Stimulated activated CD8-positive, alpha-beta memory T cell treated with anti-CD3 and anti-CD28 coated beads, Interleukin-12 subunit alpha, Interleukin-12 subunit beta, amount 100 ng/mL, for 1 hour (primary cell): ENCODE results near the gene SUB1.
"Not testable (repeated sequence)": the region's sequence is repeated elsewhere in the genome, so short reads cannot be mapped to it uniquely, and the experiment has no call there.

Experiments used
- DNase-seq: peaks from one replicate; pipeline ENCODE4 v3.0.0-alpha.2; 2020; ENCODE audit warnings: low read depth

The SUB1 gene

DNA sequence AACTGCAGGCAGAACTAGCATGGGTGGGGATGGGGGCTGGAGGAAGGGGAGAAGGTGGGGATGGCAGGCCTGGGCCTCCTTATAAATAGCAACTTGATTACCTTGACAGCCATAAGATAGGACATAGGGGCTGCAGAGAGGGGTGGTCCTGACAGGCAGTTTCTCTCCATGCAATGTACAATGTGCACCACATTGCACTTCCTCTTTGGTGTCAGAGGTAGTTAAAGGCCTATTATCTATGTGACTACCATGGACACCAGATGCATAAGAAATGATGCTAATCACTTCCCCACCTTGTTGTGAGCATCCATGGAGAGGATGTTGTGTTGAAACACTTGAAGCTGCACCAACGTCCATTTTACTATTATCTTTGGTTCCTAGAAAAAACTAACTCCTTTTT is 20.2 kb upstream of the SUB1 start:
- no peak for DNase-seq

DNA sequence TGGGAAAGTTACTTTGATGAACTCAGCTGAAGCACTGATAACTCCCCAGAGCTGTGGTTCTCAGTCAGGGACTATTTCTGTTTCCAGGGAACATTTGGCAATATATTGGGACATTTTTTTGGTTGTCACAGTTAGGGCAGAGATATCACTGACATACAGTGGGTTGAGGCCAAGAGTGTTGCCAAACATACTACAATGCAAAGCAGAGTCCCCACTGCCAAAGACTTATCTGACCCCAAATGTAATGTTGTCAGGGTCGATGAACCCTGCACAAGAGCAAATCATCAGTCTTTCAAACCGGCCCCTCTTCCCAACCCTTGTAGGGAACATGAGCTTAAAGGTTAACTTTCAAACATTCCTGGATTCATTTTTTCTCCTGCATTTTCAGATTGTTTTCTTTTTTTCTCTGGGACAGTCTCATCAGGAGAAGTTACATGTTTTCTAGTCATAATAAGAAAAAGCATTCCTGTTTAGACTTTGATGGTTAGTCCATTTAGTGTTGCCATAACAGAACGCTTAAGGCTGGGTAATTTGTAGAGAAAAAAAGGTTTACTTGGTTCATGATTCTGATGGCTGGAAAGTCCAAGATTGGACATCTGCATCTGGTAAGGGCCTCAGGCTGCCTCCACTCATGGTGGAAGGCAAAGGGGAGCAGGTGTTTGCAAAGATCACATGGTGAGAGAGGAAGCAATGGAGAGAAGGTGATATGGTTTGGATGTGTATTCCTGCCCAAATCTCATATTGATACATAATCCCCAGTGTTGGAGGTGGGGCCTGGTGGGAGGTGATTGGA is 18.8 kb upstream of the SUB1 start:
- no peak for DNase-seq

DNA sequence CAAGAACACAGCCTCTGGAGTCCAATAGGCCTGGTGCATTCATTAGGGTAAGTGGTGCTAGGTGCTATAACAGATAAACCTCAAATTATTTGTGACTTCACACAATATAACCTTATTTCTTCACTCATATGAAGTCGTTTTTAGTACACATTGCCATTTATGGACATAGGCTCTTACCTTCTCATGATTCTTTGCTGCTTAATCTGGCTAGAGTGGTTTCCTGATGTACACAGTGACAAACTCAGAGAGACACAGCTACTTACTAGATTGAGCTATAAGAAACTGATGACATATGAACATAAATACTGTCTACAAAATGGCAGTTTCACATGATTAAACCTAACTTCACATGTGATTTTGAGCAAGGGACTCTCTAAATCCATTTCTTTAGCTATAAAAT is 14.2 kb upstream of the SUB1 start:
- no peak for DNase-seq

DNA sequence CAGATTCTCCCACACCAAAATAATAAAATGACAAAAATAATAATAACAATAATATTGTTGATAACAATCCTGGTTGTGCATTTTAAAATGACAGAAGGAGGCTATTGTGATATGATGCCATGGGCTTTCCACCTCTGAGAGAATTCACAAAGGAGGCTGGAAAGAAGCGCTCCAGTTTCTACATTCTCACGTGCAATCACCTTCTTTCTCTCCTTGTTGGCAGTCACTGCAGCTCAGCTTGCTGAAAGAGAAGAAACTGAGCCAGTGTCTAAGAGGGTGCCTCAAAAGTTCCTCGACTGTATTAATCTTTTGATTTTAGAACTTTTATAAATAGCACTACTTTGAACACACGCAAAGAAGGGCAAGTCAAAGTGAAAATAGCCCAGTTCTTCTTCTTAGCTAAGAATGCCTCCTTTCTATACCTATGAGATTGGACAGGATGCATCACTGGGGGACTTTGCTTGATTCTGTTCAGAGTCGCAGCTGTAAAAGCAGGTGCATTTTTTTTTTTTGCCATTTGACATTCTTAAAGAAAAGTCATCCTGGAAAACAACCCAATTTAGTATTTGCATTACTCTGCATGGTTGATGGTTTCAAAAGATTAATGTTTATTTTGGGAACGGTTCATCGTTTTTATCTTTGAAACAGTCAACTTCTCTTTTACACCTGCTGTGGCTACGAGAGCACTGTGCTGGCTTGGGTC is 12.4 kb upstream of the SUB1 start:
- DNase-seq: no peak

DNA sequence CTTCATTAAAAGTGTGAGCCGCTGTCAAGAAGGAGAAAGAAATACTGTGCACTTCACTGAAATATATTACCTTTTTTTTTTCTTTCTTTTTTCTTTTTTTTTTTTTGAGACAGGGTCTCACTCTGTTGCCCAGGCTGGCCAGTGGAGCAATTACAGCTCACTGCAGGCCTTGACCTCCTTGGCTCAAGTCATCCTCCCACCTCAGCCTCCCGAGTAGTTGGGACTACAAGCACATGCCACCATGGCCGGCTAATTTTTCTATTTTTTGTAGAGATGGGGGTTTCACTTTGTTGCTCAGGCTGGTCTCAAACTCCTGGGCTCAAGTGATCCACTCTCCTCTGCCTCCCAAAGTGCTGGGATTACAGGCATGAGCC is 11.9 kb upstream of the SUB1 start:
- DNase-seq: not testable (repeated sequence)

DNA sequence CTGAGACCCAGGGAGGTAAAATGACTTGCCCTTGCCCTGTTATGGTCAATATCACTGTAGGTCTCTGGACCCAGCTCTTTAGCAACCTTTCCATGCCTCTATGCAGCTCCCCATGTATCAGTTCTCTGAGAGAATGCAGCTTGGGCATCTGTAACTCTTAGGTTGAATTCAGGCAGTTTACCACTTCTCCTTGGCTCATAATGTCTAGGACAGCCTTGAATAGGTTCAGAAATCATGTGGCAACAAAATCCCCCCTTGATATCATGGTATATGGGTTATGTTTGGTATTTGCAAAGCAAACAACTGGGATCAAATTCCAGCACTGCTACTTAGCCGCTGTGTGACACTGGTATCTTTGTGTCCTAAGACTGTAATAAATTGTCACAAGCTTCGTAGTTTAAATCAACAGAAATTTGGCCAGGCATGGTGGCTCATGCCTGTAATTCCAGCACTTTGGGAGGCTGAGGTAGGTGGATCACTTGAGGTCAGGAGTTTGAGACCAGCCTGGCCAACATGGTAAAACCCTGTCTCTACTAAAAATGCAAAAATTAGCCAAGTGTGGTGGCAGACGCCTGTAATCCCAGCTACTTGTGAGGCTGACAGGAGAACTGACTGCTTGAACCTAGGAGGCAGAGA is 10.7 kb upstream of the SUB1 start:
- no peak for DNase-seq

DNA sequence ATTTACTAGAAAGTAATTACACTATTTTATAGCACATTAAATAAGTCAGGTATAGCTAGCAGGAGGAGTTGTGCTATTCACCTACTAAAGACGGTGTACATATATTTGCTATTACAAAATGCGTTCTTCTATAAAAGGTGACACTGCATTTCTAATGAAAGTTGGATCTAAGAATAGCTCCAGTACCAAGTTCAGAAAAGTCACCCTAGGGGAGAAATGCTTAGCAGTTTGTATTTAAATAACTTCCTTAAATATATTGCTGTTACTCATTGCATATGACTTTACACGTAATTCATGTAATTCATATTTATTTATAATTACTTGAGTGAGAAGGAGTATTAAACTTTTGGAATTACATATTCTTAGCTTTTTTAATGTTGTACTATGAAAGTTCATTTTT is 7.0 kb upstream of the SUB1 start:
- no peak for DNase-seq

DNA sequence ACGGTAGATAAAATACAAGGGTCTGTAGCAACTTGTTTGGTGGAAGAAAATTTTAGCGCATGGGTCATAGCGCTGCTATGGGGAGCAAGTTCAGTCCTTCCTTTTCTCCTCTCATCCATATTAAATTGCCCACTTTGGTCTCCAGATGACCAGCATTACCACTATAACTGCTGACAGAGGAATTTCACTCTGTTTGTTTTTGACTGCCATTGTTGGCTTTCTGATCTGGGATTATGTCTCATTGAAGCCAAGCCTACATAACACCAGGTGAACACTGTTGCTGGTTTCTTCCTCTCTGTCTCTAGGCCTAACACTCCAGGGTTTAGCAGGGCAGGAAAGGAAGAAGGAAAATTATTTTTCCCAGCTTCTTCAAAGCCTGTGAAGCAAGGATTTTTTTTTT is 6.6 kb upstream of the SUB1 start:
- no peak for DNase-seq

DNA sequence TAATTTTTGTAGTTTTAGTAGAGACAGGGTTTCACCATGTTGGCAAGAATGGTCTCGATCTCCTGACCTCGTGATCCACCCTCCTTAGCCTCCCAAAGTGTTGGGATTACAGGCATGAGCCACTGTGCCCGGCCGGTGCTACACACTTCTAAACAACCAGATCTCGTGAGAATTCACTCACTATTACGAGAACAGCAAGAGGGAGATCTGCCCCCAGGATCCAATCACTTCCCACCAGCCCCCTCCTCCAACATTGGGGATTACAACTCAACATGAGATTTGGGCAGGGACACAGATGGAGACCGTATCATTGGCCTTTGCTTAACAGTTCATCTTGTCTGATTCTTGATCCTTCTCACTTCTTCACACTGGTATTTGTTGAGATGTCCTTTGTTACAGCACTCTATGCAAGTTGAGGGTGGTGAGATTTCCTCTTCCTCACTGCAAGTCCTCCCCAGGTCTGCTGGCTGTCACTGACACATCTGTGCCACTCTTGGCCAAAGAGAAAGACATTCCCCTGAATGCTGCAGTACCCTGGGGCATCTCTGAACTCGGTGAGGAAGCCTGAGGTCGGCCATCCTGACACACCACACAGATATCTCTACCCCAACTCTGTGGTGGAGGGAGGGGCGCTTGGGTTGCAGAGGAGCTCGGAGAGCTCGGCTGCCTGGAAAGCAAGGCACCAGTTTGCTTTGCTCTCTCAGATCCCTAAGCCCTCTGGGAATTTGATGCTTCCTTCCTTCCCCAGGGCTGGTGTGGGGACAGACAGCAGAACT is 4.2 kb upstream of the SUB1 start:
- no peak for DNase-seq

DNA sequence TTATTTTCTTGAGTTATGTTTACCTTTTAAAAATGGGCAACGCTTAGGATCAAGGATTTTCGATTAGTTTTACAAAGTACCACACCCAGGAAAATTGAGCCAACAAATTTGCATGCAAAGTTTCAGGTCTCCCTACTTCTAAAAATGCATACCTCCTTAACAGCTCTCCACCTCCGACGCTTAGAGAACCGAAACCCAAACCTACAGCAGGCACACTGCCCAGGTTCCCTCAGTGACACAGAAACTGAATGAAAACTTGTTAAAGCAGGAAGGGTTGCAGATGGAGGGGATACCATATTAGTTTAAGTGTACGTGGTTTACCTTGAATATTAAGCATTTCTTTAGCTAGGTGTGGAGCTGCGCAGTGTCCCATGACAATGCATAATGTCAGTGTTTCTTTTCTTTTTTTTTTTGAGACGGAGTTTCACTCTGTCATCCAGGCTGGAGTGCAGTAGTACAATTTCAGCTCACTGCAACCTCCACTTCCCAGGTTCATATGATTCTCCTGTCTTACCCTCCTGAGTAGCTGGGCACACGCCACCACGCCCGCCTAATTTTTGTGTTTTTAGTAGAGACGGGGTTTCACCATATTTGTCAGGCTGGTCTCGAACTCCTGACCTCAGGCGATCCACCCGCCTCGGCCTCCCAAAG is 1.6 kb upstream of the SUB1 start:
- DNase-seq: no peak

DNA sequence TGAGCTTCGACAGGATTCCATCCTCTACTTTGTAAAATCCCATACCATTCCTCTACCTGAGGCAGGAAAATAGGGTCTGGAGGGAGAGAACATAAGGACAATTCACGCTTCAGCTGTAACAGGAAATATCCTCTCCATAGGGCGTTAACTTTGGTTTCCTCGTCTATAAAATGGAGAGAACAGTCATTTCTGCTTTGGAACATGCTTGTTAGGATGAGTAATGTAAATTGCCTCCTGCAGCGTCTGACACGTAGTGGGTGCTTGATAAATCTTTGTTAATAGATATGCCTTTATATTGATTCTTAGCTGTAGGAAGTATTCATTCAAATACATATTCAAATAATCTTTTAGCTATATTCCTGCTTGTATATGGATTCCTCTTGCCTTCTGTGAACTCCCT is 711 bp upstream of the SUB1 start:
- DNase-seq: no peak

DNA sequence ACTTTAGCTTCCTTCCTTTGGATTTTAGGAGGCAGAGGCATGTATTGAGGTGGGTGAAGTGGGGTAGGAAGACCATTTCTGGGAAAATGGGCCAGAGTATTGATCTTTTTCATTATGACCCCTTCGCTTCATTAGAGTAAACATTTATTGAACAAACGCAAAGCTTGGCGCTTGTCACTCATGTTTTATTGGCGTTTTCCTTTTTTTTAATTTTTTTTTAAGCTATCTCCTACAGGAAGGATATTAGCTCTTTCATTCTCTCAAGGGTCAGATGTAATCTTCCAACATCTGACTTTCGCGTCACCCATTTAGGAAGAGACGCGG is 273 bp upstream of the SUB1 start:
- DNase-seq: no peak

DNA sequence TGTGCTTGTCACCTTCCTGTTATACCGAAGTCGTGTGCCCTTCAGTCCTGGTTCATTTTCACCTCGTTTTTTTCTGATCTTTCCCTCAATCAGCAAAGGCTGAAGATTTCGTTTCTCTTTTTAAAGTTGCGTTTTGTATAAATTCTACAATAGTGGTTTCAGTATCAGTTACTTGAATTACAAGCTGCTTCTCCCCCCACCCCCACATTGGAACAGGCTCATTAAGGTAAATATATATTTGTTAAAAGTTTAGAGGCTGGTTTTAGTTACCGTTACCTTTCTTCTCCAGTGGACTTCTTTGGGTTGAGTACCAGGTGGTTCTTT is 881 bp downstream of the SUB1 start:
- DNase-seq: no peak

DNA sequence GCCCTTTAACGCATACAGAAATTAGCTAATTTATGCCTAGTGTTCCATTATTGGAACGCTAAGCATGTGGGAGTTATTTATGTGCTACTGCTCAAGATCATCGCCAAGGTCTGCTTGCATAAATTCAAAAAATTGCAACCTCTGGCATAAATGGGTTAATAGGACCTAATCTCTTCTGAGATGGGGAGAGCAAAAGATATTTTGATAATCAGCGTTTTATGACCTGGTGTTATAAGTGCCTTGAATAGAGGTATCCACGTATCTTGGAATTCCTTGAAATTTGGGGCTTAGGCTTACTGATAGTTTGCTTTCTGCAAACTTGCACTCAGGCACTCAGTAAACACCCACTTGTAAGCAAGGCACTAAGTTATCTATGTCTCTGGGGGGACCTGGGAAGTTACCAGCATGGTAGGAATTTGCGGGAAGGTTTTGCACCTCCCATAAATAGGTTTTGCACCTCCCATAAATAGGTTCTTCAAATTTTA is 1.8 kb downstream of the SUB1 start:
- no peak for DNase-seq

DNA sequence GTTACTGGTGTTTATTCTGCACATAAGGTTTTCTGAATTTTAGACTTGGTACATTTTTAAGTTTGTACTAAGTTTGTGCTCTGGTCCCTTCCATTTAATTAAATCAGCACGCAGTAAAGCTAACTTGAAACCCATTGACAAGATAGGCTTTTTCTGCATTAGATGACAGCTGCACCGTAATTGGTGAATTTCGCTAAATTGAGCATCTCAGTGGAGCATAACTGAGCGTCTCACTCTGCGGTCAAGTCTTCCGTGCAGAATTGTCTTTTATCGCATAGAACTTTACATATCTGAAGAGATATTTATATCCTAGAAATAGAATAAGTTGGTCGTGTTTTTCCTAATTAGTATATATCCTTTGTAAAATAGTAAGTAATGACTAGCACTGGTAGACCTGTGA is 4.1 kb downstream of the SUB1 start:
- DNase-seq: no peak

DNA sequence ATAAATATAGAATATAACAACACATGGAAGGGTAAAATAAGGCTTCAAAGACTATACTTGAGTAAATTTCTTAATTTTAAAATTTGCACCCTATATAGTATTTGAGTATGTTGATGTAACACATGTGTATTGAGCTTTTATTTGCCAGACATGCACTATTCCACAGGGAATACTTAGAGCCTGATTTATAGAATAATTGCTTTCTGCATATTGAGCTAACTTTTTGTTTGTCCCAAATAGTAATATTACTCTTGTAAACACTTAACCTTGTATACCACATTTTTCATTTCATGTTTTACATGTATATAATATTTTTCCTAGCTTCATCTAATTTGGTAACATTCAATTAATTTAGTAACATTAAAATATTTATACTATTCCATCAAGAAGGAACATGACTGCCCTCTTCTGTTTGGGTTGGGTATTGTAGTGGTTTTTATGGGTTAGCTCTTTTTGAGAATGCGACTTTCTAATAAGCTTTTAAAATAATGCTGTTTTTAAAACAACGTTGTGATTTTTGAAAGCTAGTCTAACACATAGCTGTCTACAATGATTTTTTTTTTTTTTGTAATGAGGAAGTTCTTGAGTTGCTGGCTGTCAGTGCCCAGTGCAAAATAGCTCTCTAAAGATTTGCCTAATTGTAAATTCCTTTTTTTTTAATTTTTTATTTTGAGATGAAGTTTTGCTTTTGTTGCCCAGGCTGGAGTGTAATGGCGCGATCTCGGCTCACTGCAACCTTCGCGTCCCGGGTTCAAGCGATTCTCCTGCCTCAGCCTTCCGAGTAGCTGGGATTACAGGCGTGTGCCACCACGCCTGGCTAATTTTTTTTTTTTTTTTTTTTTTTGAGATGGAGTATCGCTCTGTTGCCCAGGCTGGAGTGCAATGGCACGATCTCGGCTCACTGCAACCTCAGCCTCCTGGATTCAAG is 4.8 kb downstream of the SUB1 start:
- DNase-seq: no peak

DNA sequence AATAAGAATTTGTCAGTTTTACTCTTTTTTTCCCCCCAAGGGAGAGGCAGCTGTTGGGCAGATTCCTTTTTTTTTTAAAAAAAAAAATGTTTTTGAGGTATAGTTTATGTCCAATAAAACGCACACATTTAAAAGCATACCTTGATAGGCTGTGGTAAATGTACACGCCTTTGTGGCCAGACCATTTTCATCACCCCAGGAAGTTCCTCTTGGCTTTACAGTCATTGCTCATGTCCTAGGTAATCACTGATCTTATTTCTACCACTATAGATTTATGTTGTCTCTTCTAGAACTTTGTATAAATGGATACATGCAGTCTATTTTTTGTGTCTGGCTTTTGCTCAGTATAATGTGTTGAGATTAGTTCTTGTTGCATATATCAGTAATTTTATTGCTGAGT is 9.8 kb downstream of the SUB1 start:
- no peak for DNase-seq

DNA sequence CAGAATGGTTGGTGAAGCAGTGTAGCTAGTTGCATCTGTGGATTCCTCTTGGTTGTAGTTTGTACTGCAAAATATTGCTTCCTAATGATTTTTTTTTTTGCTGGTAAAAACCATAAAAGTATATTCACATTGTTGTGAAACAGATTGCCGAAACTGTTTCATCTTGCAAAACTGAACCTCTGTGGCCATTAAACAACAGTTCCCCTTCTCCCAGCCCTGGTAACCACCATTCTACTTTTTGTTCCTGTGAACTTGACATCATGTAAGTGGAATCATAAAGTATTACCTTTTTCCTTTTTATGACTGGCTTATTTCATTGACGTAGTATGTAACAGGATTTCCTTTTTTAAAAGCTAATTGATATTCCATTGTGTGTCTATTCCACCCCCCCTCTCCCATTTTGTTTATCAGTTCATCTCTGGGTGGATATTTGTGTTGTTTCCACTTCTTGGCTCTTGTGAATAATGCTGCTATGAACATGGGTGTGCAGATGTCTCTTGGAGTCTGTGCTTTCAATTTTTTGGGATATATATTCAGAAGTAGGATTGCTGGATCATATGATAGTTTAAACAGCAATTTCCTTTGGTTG is 11.8 kb downstream of the SUB1 start:
- no peak for DNase-seq

DNA sequence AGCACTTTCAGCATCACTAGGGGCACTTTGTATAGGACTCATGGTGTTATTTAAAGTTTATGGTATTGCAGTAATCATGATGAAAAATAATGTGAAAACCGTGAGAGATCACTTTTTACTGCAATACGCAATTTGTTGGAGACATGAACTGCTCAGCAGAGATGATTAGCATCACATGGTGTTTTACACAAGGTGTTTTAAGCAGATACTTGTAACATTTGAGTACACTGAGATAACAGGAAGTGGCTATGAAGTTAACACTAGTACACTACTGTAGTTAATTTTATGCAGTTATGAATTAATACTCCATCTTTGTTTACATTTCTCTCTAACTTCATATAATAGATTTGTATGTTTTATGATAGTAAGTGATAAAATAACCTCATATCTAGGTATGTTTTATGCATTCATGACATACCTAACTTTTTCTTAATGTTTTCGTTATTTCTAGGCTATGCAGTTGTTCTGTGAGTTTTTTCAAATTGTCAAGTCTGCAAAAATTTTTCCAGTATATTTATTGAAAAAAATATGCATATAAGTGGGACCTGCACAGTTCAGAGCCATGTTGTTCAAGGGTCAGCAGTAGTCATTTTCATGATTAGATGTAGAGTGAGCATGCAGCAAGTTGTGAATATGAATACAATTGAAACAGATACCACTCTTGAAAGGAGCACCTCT is 13.0 kb downstream of the SUB1 start:
- no peak for DNase-seq

DNA sequence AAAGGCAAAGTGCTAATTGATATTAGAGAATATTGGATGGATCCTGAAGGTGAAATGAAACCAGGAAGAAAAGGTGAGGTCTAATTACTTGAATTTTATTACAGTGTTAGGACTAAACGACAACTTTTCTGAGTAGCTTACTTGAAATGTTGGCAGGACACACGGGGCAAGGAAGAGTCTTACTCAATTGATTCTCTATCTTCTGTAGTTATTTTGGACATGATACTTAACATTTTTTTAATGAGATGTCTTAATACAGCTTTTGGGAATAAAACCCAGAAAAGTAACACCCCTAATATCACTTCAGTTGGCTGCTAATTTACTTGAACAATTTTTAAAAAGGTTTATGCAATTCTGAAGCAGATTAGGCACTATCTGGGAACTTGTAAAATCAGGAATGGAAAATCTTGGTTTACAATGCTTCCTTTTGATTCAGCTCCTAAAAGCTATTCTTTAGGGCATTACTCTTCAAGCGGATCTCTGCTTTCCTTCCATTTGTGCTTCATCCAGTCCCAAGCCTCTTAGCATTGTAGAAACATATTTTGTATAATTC is 13.7 kb downstream of the SUB1 start:
- DNase-seq: no peak
